Measurements from ENCODE around the gene EYS.

- TF ChIP-seq USF2 (IDR thresholded peaks at IDR 0.05; ENCODE audit: low read depth, low read length) = no peak
- no peak for TF ChIP-seq USF2 (CRISPR knock-in tag; IDR thresholded peaks at IDR 0.05; ENCODE audit: borderline replicate concordance)
- no peak for TF ChIP-seq KDM5B (CRISPR knock-in tag; IDR thresholded peaks at IDR 0.05; ENCODE audit: borderline replicate concordance)
These were observed 1023.3 kb downstream of the EYS start for GRCh38 chr6:64683682-64684081.

Measured in HepG2 (cell line).